Activated effector memory CD4-positive, alpha-beta T cell treated with anti-CD3 and anti-CD28 coated beads, Interleukin-2, amount 50 U/mL, for 16 hours (primary cell): Measurements from ENCODE around the gene TRRAP.

Experiments
- DNase-seq: peaks from one replicate; pipeline ENCODE4 v3.0.0-alpha.2; 2020

The TRRAP gene

GRCh38 chr7:98956469-98956868, 78.1 kb downstream of the TRRAP start:
- DNase-seq = no peak

GRCh38 chr7:98956937-98957336, 78.6 kb downstream of the TRRAP start:
- no peak for DNase-seq

GRCh38 chr7:98957766-98958165, 79.4 kb downstream of the TRRAP start:
- no peak for DNase-seq

GRCh38 chr7:98958968-98959367, 80.6 kb downstream of the TRRAP start:
- DNase-seq = no peak

GRCh38 chr7:98963305-98963704, 85.0 kb downstream of the TRRAP start:
- DNase-seq = no peak

- DNase-seq = peak; percentile 56
Observed at GRCh38 chr7:98964596-98964995, 86.3 kb downstream of the TRRAP start.

- peak; percentile 44 for DNase-seq
Observed at GRCh38 chr7:98968621-98969020, 90.3 kb downstream of the TRRAP start.

- DNase-seq = peak; percentile 34
Observed at GRCh38 chr7:98969386-98969785, 91.1 kb downstream of the TRRAP start.

- peak; percentile 54 for DNase-seq
Observed at GRCh38 chr7:98970016-98970615, 91.8 kb downstream of the TRRAP start.

GRCh38 chr7:98970805-98971204, 92.5 kb downstream of the TRRAP start:
- peak; percentile 41 for DNase-seq

- DNase-seq = peak; percentile 22
Observed at GRCh38 chr7:98974205-98974604, 95.9 kb downstream of the TRRAP start.

- peak; percentile 33 for DNase-seq
Observed at GRCh38 chr7:98974906-98975816, 96.8 kb downstream of the TRRAP start.

GRCh38 chr7:98976396-98977185, 98.3 kb downstream of the TRRAP start:
- DNase-seq = peak; percentile 41

GRCh38 chr7:98978672-98979071, 100.3 kb downstream of the TRRAP start:
- DNase-seq = peak; percentile 30

GRCh38 chr7:98981701-98982100, 103.4 kb downstream of the TRRAP start:
- DNase-seq = peak; percentile 19

GRCh38 chr7:98982686-98983085, 104.4 kb downstream of the TRRAP start:
- DNase-seq = peak; percentile 17

GRCh38 chr7:98984126-98984525, 105.8 kb downstream of the TRRAP start:
- DNase-seq = peak; percentile 14

- peak; percentile 10 for DNase-seq
Observed at GRCh38 chr7:98985406-98985805, 107.1 kb downstream of the TRRAP start.

- no peak for DNase-seq
Observed at GRCh38 chr7:98985945-98986344, 107.6 kb downstream of the TRRAP start.

GRCh38 chr7:98988641-98989040, 110.3 kb downstream of the TRRAP start:
- DNase-seq = peak; percentile 36

- DNase-seq = peak; percentile 33
Observed at GRCh38 chr7:98990356-98990755, 112.0 kb downstream of the TRRAP start.

- peak; percentile 36 for DNase-seq
Observed at GRCh38 chr7:98991141-98991540, 112.8 kb downstream of the TRRAP start.

- DNase-seq = peak; percentile 9
Observed at GRCh38 chr7:98992076-98992475, 113.7 kb downstream of the TRRAP start.
